ENCODE data around the gene ZNF423. TPM values are rescaled to one million over a fixed set of nuclear protein-coding genes. Genes with fewer than 3 reads are reported as not detected.
A peak's percentile ranks its signal among the peaks of the same experiment; 100 is the strongest.

The ZNF423 gene
- total RNA-seq, 1 donor from 2014 or later: 10.6 TPM

DNA sequence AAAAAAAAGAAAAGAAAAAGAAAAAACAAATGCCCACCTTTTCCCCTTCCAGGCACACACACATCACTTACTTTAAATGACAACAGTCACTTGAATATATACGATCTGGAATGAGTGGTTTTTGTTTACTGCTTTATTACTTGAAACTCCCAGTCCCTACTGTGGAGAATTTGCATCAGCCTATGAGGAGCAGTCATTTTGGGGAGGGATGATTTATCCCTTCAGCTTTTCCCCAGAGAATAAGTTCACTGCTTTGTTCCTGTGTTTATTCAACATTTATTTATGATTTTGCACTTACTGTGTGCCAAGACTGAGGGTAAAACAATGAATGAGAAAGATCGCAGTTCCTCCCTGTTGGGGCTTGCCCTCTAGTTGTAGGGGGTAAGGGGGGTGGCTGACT lies 4.7 kb upstream of the ZNF423 start:
- TF ChIP-seq EZH2 (IDR thresholded peaks at IDR 0.05; ENCODE audit: insufficient read depth, low read length): no peak
- H3K9me3 Mint-ChIP-seq (ENCODE audit: unreplicated experiment): no peaks in the 10 kb centered on the region
- Histone ChIP-seq H3K9me3 (ENCODE audit: insufficient read depth, low read depth, low read length) (no peaks in the 10 kb centered on the region), H3K79me2 (ENCODE audit: insufficient read depth, low read length) (no peaks in the 10 kb centered on the region), H3K4me1 (ENCODE audit: insufficient read depth, low read length) (peaks cover 7% of the 10 kb centered on the region), H3K9ac (ENCODE audit: low read length) (no peak overlapping the region), H3K36me3 (ENCODE audit: insufficient read depth, low read length) (no peaks in the 10 kb centered on the region), H2AFZ (ENCODE audit: low read depth, low read length) (no peak overlapping the region), H3K4me3 (ENCODE audit: insufficient read depth, low read depth, low read length) (no peak overlapping the region), H3K27ac (ENCODE audit: low read depth, low read length) (no peak overlapping the region), H3K27me3 (ENCODE audit: insufficient read depth, low read length) (peaks cover 13% of the 10 kb centered on the region), H4K20me1 (ENCODE audit: insufficient read depth, low read length) (no peaks in the 10 kb centered on the region), H3K4me2 (ENCODE audit: low read length) (no peak overlapping the region)
- H3K4me1 Mint-ChIP-seq (ENCODE audit: low read depth, unreplicated experiment): peaks cover 2% of the 10 kb centered on the region
- FAIRE-seq: no peak
- no peaks in the 10 kb centered on the region for H3K36me3 Mint-ChIP-seq (ENCODE audit: low read depth, unreplicated experiment)
- no peak overlapping the region for H3K27ac Mint-ChIP-seq (ENCODE audit: unreplicated experiment)
- no peak for DNase-seq (ENCODE audit: low read depth)
- H3K4me3 Mint-ChIP-seq (ENCODE audit: unreplicated experiment): no peak overlapping the region
- peaks cover 34% of the 10 kb centered on the region for H3K27me3 Mint-ChIP-seq (ENCODE audit: low read depth, unreplicated experiment)

DNA sequence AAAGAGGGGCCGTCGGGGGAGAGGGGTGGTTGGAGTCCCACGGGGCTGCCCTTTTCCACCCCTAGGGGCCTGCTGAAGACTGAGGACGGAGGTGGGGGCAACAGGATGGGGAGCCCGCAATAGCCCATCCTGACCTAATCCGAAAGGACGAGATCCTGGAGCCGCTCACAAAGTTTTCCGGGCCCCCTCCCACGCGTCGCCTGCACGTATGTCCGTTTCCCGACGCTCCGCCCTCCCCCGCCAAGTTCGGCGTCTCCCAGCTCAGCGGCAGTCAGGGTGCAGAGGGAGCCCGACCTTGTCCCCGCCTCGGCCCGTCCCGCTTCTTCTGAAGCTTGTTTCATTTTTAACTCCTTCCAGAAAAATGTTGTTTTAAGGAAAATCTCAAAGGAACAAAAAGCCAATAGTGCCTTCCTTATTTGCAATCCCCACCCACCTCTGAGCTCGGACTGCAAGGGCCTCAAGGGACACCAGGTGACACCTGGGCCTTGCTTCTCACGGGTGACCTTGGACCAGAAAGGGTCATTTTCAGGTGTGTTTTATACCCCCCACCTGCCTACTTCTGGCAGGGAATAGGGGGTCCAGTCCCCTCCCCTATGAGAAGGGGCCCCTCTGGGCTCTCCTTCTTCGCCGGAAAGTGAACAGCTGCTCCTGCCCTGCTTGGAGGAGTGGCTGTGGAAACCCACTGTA lies 3.4 kb upstream of the ZNF423 start:
- FAIRE-seq (no peak), DNase-seq (ENCODE audit: low read depth) (peak; percentile 20)
- Histone ChIP-seq H3K36me3 (ENCODE audit: insufficient read depth, low read length) (no peaks in the 10 kb centered on the region), H3K27me3 (ENCODE audit: insufficient read depth, low read length) (peaks cover 10% of the 10 kb centered on the region), H2AFZ (ENCODE audit: low read depth, low read length) (peak overlapping the region; percentile 80), H3K79me2 (ENCODE audit: insufficient read depth, low read length) (no peaks in the 10 kb centered on the region), H3K9ac (ENCODE audit: low read length) (peak overlapping the region; percentile 46), H3K4me1 (ENCODE audit: insufficient read depth, low read length) (peaks cover 10% of the 10 kb centered on the region), H3K9me3 (ENCODE audit: insufficient read depth, low read depth, low read length) (no peaks in the 10 kb centered on the region), H3K4me2 (ENCODE audit: low read length) (peak overlapping the region; percentile 90), H3K27ac (ENCODE audit: low read depth, low read length) (no peak overlapping the region), H4K20me1 (ENCODE audit: insufficient read depth, low read length) (peaks cover under 1% of the 10 kb centered on the region), H3K4me3 (ENCODE audit: insufficient read depth, low read depth, low read length) (peak overlapping the region; percentile 46)
- Mint-ChIP-seq H3K4me1 (ENCODE audit: low read depth, unreplicated experiment) (peaks cover 3% of the 10 kb centered on the region), H3K9me3 (ENCODE audit: unreplicated experiment) (no peaks in the 10 kb centered on the region), H3K36me3 (ENCODE audit: low read depth, unreplicated experiment) (no peaks in the 10 kb centered on the region), H3K4me3 (ENCODE audit: unreplicated experiment) (peak overlapping the region; percentile 72), H3K27me3 (ENCODE audit: low read depth, unreplicated experiment) (peaks cover 23% of the 10 kb centered on the region), H3K27ac (ENCODE audit: unreplicated experiment) (peak overlapping the region; percentile 20)
- TF ChIP-seq, protein P1, sequence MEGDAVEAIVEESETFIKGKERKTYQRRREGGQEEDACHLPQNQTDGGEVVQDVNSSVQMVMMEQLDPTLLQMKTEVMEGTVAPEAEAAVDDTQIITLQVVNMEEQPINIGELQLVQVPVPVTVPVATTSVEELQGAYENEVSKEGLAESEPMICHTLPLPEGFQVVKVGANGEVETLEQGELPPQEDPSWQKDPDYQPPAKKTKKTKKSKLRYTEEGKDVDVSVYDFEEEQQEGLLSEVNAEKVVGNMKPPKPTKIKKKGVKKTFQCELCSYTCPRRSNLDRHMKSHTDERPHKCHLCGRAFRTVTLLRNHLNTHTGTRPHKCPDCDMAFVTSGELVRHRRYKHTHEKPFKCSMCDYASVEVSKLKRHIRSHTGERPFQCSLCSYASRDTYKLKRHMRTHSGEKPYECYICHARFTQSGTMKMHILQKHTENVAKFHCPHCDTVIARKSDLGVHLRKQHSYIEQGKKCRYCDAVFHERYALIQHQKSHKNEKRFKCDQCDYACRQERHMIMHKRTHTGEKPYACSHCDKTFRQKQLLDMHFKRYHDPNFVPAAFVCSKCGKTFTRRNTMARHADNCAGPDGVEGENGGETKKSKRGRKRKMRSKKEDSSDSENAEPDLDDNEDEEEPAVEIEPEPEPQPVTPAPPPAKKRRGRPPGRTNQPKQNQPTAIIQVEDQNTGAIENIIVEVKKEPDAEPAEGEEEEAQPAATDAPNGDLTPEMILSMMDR (IDR thresholded peaks at IDR 0.05; ENCODE audit: insufficient read depth, low read depth, low read length): no peak
- TF ChIP-seq EZH2 (IDR thresholded peaks at IDR 0.05; ENCODE audit: insufficient read depth, low read length): no peak

DNA sequence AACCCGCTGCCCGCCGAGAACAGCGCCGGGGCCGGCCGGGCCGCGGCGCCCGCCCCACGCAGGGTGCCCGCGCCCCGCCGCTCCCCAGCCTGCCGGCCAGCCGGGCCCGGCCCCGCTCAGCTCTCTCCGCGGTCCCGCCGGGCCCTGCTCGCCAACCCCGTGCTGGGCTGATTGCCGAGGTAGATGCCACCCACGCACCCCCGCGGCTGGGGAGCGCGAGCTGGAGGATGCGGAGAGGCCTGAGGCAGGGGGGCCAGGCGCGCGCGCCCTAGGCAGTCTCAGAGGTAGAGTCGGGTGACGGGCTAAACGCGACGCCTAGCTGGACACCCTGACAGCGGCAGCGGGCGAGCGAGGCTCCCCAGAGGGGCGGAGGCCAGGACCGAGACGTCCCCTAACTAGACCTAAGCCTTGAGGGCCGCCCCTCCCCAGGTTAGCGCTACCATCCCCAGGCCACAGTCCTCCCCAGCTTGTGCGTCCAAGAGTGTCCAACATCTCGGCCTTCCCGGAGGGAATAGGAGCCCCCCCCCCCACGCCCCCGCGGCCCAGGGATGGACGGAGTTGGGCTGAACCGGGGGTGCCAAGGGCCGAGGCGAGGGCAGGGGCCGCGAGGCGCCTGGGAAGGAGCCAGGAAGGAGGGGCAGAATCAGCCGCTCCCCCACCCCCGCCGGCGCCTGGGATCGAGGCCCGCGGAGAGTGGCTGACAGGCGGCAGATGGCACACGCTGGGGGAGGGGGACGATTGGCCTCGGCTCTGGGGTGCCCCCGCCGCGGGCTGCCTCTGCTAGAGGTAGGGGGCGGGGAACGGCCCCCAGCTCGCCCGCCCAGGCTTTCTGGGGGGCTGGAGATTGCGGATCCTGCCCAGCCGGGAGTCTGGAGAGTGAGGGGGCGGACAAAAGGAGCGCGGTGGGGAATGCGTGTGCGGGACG lies 2.5 kb upstream of the ZNF423 start:
- peaks cover 19% of the 10 kb centered on the region for H3K27me3 Mint-ChIP-seq (ENCODE audit: low read depth, unreplicated experiment)
- H3K36me3 Mint-ChIP-seq (ENCODE audit: low read depth, unreplicated experiment): no peaks in the 10 kb centered on the region
- no peak overlapping the region for H3K27ac Mint-ChIP-seq (ENCODE audit: unreplicated experiment)
- H3K4me1 Mint-ChIP-seq (ENCODE audit: low read depth, unreplicated experiment): peaks cover 10% of the 10 kb centered on the region
- H2AFZ ChIP-seq (ENCODE audit: low read depth, low read length): peak overlapping the region; percentile 80
- peaks cover 10% of the 10 kb centered on the region for H3K27me3 ChIP-seq (ENCODE audit: insufficient read depth, low read length)
- DNase-seq (ENCODE audit: low read depth) (peak; percentile 37), FAIRE-seq (no peak)
- H4K20me1 ChIP-seq (ENCODE audit: insufficient read depth, low read length): peaks cover 8% of the 10 kb centered on the region
- peak overlapping the region; percentile 46 for H3K4me3 ChIP-seq (ENCODE audit: insufficient read depth, low read depth, low read length)
- H3K27ac ChIP-seq (ENCODE audit: low read depth, low read length): no peak overlapping the region
- H3K4me2 ChIP-seq (ENCODE audit: low read length): peak overlapping the region; percentile 90
- H3K9ac ChIP-seq (ENCODE audit: low read length): peak overlapping the region; percentile 46
- TF ChIP-seq, protein P1 (IDR thresholded peaks at IDR 0.05; ENCODE audit: insufficient read depth, low read depth, low read length): no peak
- no peak for TF ChIP-seq EZH2 (IDR thresholded peaks at IDR 0.05; ENCODE audit: insufficient read depth, low read length)
- H3K4me1 ChIP-seq (ENCODE audit: insufficient read depth, low read length): peaks cover 13% of the 10 kb centered on the region
- H3K36me3 ChIP-seq (ENCODE audit: insufficient read depth, low read length): no peaks in the 10 kb centered on the region
- peaks cover 4% of the 10 kb centered on the region for H3K79me2 ChIP-seq (ENCODE audit: insufficient read depth, low read length)
- no peaks in the 10 kb centered on the region for H3K9me3 Mint-ChIP-seq (ENCODE audit: unreplicated experiment)
- H3K4me3 Mint-ChIP-seq (ENCODE audit: unreplicated experiment): peak overlapping the region; percentile 72
- H3K9me3 ChIP-seq (ENCODE audit: insufficient read depth, low read depth, low read length): no peaks in the 10 kb centered on the region

Data from astrocyte (in vitro differentiated cells and primary cell).